Suprapubic skin (tissue), 4 donors: ENCODE results near the gene RASA2. TPM values are rescaled to one million over a fixed set of nuclear protein-coding genes. Genes with fewer than 3 reads are reported as not detected.

Experiments
- DNase-seq, 2 donors: peaks; one replicate each; pipeline ENCODE4 v3.0.0-alpha.2; 2019; ENCODE audit warnings: low spot score in 2 of 2
- H3K27ac ChIP-seq: fragments of 200-600 bp; sonication (generic); one replicate; pipeline ENCODE4 v1.5.1; 2019
- H3K27me3 ChIP-seq: fragments of 200-600 bp; sonication (generic); one replicate; pipeline ENCODE4 v1.5.1; 2019
- H3K36me3 ChIP-seq: fragments of 200-600 bp; sonication (generic); one replicate; pipeline ENCODE4 v1.5.1; 2019
- H3K4me1 ChIP-seq: fragments of 200-600 bp; sonication (generic); one replicate; pipeline ENCODE4 v1.5.1; 2019
- H3K4me3 ChIP-seq: fragments of 200-600 bp; sonication (generic); one replicate; pipeline ENCODE4 v1.5.1; 2019; ENCODE audit warnings: mild to moderate bottlenecking
- H3K9me3 ChIP-seq: fragments of 200-600 bp; sonication (generic); one replicate; pipeline ENCODE4 v1.5.1; 2019
- CTCF ChIP-seq, 2 donors: fragments of 200-600 bp in 1 of 2; fragments of 450-650 bp in 1 of 2; sonication (generic) in 1 of 2; IDR thresholded peaks; one replicate each; pipeline ENCODE4 v1.5.1; 2016 to 2019; ENCODE audit warnings: antibody characterized with exemption in 2 of 2, mild to moderate bottlenecking in 1 of 2, moderate library complexity in 1 of 2
- EP300 ChIP-seq: sonication (generic); formaldehyde crosslinking; IDR thresholded peaks from one replicate; pipeline ENCODE4 v1.6.1; 2017; ENCODE audit warnings: antibody characterized with exemption
- POLR2A ChIP-seq, 2 donors: fragments of 450-650 bp; IDR thresholded peaks; one replicate each; pipeline ENCODE4 v1.6.1; 2017; ENCODE audit warnings: antibody characterized with exemption in 2 of 2, mild to moderate bottlenecking in 2 of 2, moderate library complexity in 2 of 2
- POLR2AphosphoS5 ChIP-seq, 3 donors: sonication (generic); formaldehyde crosslinking; IDR thresholded peaks; one replicate each; pipeline ENCODE4 v1.6.1; 2017; ENCODE audit warnings: antibody characterized with exemption in 3 of 3
- WGBS: methylation state at CpG from one replicate; pipeline ENCODE4 v1.1.5; 2018; 5-methylcytosine and 5-hydroxymethylcytosine counted together
- total RNA-seq, 4 donors: library from RNA; depleted of rRNA; stranded (reverse); fragments of >200 nt; gene quantifications; one replicate each; pipeline ENCODE4 v1.1.0, GENCODE V29; 2016

The RASA2 gene
- total RNA-seq, 4 donors from 2014 or later, result 14.3 to 48.6 (median 24.0) TPM

GRCh38 chr3:141578202-141578973, 91.6 kb downstream of the RASA2 start:
- no peak overlapping the region for H3K27ac ChIP-seq
- no peak for DNase-seq
- 94% methylated on average over 4 of the region's 4 CpGs for WGBS
- H3K27me3 ChIP-seq, result no peaks in the 10 kb centered on the region
- H3K9me3 ChIP-seq, result no peaks in the 10 kb centered on the region
- no peak overlapping the region for H3K4me3 ChIP-seq
- TF ChIP-seq POLR2AphosphoS5 (IDR thresholded peaks at IDR 0.05) (no peak), EP300 (no peak), CTCF (IDR thresholded peaks at IDR 0.05) (no peak), POLR2A (IDR thresholded peaks at IDR 0.05) (no peak)
- H3K36me3 ChIP-seq, result peaks cover 48% of the 10 kb centered on the region
- H3K4me1 ChIP-seq, result no peaks in the 10 kb centered on the region

- Histone ChIP-seq H3K27me3 (no peaks in the 10 kb centered on the region), H3K36me3 (peaks cover 65% of the 10 kb centered on the region), H3K4me1 (no peaks in the 10 kb centered on the region), H3K9me3 (no peaks in the 10 kb centered on the region), H3K27ac (no peak overlapping the region), H3K4me3 (no peak overlapping the region)
- no peak for DNase-seq
- TF ChIP-seq POLR2A (IDR thresholded peaks at IDR 0.05) (no peak), EP300 (no peak), POLR2AphosphoS5 (IDR thresholded peaks at IDR 0.05) (no peak), CTCF (IDR thresholded peaks at IDR 0.05) (no peak)
- 100% methylated on average over 2 of the region's 2 CpGs for WGBS
Measured at GRCh38 chr3:141594357-141594756, 107.5 kb downstream of the RASA2 start.

- Histone ChIP-seq H3K27ac (no peak overlapping the region), H3K4me3 (no peak overlapping the region), H3K9me3 (no peaks in the 10 kb centered on the region), H3K36me3 (peaks cover 57% of the 10 kb centered on the region), H3K4me1 (no peaks in the 10 kb centered on the region), H3K27me3 (no peaks in the 10 kb centered on the region)
- no peak for DNase-seq
- WGBS, result 81% methylated on average over 2 of the region's 2 CpGs
- no peak for TF ChIP-seq POLR2AphosphoS5 (IDR thresholded peaks at IDR 0.05)
- TF ChIP-seq EP300, result no peak
- no peak for TF ChIP-seq POLR2A (IDR thresholded peaks at IDR 0.05)
- no peak for TF ChIP-seq CTCF (IDR thresholded peaks at IDR 0.05)
Measured at GRCh38 chr3:141597931-141598330, 111.1 kb downstream of the RASA2 start.

GRCh38 chr3:141600331-141600730, 113.5 kb downstream of the RASA2 start:
- Histone ChIP-seq H3K27me3 (no peaks in the 10 kb centered on the region), H3K36me3 (peaks cover 36% of the 10 kb centered on the region), H3K4me1 (no peaks in the 10 kb centered on the region), H3K4me3 (no peak overlapping the region), H3K9me3 (no peaks in the 10 kb centered on the region), H3K27ac (no peak overlapping the region)
- no peak for DNase-seq
- 92% methylated on average over 12 of the region's 12 CpGs for WGBS
- TF ChIP-seq POLR2A (IDR thresholded peaks at IDR 0.05), result no peak
- TF ChIP-seq POLR2AphosphoS5 (IDR thresholded peaks at IDR 0.05), result no peak
- TF ChIP-seq EP300, result no peak
- TF ChIP-seq CTCF (IDR thresholded peaks at IDR 0.05), result no peak

- TF ChIP-seq POLR2A (IDR thresholded peaks at IDR 0.05) (no peak), POLR2AphosphoS5 (IDR thresholded peaks at IDR 0.05) (no peak), EP300 (no peak), CTCF (IDR thresholded peaks at IDR 0.05) (no peak)
- Histone ChIP-seq H3K9me3 (no peaks in the 10 kb centered on the region), H3K27me3 (no peaks in the 10 kb centered on the region), H3K36me3 (peaks cover 24% of the 10 kb centered on the region), H3K4me1 (no peaks in the 10 kb centered on the region), H3K27ac (no peak overlapping the region), H3K4me3 (no peak overlapping the region)
- DNase-seq, result no peak
- 89% methylated on average over 4 of the region's 4 CpGs for WGBS
Measured at GRCh38 chr3:141602706-141603105, 115.9 kb downstream of the RASA2 start.
